Skeletal muscle satellite cell (primary cell): ENCODE data around the gene MRPL27. TPM values are rescaled to one million over a fixed set of nuclear protein-coding genes. Genes with fewer than 3 reads are reported as not detected.
"Not testable (repeated sequence)": the region's sequence is repeated elsewhere in the genome, so short reads cannot be mapped to it uniquely, and the experiment has no call there.

Experiments
- H3K27me3 ChIP-seq: 2 replicates; pipeline ENCODE4 v1.7.0; 2013; ENCODE audit warnings: low read length; ENCODE audit not compliant: control insufficient read depth, insufficient read depth
- H3K36me3 ChIP-seq: 2 replicates; pipeline ENCODE4 v1.7.0; 2013; ENCODE audit warnings: mild to moderate bottlenecking, control low read depth, low read length; ENCODE audit not compliant: insufficient read depth
- H3K4me1 ChIP-seq: 2 replicates; pipeline ENCODE4 v1.7.0; 2013; ENCODE audit warnings: low read length; ENCODE audit not compliant: control insufficient read depth, insufficient read depth
- H3K4me2 ChIP-seq: 2 replicates; pipeline ENCODE4 v1.7.0; 2013; ENCODE audit warnings: mild to moderate bottlenecking, low read length
- H3K4me3 ChIP-seq: 2 replicates; pipeline ENCODE4 v1.7.0; 2013; ENCODE audit warnings: low read length
- H3K9ac ChIP-seq: 2 replicates; pipeline ENCODE4 v1.7.0; 2013; ENCODE audit warnings: mild to moderate bottlenecking, low read depth, low read length, moderate library complexity
- H3K9me3 ChIP-seq: replicated peaks from 2 replicates; pipeline ENCODE4 v1.7.0; 2013; ENCODE audit warnings: mild to moderate bottlenecking, control low read depth, low read length
- total RNA-seq: library from RNA; depleted of rRNA; stranded (reverse); fragments of >200 nt; gene quantifications from 2 replicates; pipeline ENCODE4 v1.2.3, GENCODE V29; 2012; rRNA removed

The MRPL27 gene
- 69.2 and 81.7 TPM in 2 replicates for total RNA-seq

DNA sequence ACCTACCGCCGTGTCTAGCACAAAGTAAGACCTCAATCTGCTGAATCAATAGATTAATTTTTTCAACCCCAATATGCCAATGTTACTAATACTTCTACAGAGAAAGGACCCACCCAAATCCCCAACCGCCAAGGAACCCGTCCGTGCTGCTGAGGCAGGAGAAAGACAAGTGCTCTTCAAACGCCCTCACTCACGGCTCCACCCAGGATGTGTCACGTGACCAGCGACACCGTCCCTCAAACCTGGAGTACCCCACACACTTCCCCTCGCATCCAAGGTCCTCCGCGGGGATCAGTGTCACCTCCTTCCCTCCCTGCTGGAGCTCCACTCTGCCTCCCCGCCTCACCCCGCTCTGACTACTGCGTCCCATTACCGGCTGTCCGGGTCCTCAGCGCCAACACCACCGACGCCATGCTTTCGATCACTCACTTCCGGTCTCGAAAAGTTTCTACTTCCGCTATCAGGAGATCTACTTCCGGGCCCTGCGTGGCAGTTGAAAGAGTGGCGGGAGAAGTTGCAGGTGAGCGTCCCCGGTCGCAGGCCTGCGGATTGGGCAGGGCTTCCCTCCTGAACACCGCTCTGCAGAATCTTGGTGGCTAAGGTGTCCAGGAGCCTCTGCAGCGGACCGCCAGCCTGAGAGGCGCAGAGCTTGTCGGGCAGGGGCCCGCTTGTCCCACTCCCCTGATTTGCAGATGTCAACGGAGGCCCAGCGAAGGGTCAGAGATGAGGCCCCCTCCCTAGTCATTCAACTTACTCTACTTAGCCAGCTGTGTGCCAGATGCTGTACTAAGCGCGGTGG is at the start of gene MRPL27, which contains the start of gene EME1:
Gene MRPL27, minus strand, starts transcription at position 427 of the 799 bp plus-strand sequence. Its CDS starts 14 bp downstream, at position 413.
Gene EME1, plus strand, starts transcription at position 472 of the 799 bp plus-strand sequence. CDS start 1,980 bp downstream, outside the sequence.
- no peaks in the 10 kb centered on the region for H3K27me3 ChIP-seq
- peak within 1 kb of the TSS; percentile 90 for H3K4me2 ChIP-seq
- peak within 1 kb of the TSS; percentile 95 for H3K9ac ChIP-seq
- peaks cover 13% of the 10 kb centered on the region for H3K4me1 ChIP-seq
- peaks cover 26% of the 10 kb centered on the region for H3K36me3 ChIP-seq
- no peaks in the 10 kb centered on the region for H3K9me3 ChIP-seq
- H3K4me3 ChIP-seq = peak within 1 kb of the TSS; percentile 97

DNA sequence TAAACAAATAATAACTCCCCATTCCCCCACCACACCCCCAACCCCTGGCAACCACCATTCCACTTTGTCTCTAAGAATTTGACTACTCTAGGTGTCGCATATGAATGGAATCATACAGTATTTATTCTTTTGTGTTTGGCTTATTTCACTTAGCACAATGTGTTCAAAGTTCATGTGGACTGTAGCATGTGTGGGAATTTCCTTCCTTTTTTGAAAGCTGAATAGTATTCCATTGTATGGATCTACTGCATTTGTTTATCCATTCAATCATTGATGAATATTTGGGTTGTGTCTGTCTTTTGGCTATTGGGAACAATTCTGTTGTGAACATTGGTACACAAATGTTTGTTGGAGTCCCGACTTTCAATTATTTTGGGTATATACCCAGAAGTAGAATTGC is 49.8 kb upstream of the MRPL27 start:
- Histone ChIP-seq H3K36me3 (no peaks in the 10 kb centered on the region), H3K9ac (no peak overlapping the region), H3K4me1 (peaks cover 50% of the 10 kb centered on the region), H3K27me3 (no peaks in the 10 kb centered on the region), H3K4me3 (no peak overlapping the region), H3K9me3 (no peaks in the 10 kb centered on the region), H3K4me2 (no peak overlapping the region)

GRCh38 chr17:50421308-50422051 is 48.5 kb upstream of the MRPL27 start:
- Histone ChIP-seq H3K9me3 (no peaks in the 10 kb centered on the region), H3K4me3 (no peak overlapping the region), H3K4me1 (peaks cover 41% of the 10 kb centered on the region), H3K27me3 (no peaks in the 10 kb centered on the region), H3K36me3 (no peaks in the 10 kb centered on the region), H3K4me2 (peak overlapping the region; percentile 37), H3K9ac (no peak overlapping the region)

GRCh38 chr17:50420419-50421112 is 47.6 kb upstream of the MRPL27 start:
- Histone ChIP-seq H3K9me3 (no peaks in the 10 kb centered on the region), H3K4me2 (peak overlapping the region; percentile 37), H3K4me3 (no peak overlapping the region), H3K36me3 (no peaks in the 10 kb centered on the region), H3K27me3 (no peaks in the 10 kb centered on the region), H3K4me1 (peaks cover 37% of the 10 kb centered on the region), H3K9ac (no peak overlapping the region)

- peaks cover 36% of the 10 kb centered on the region for H3K4me1 ChIP-seq
- not testable (repeated sequence) for H3K4me3 ChIP-seq, H3K36me3 ChIP-seq
Measured at GRCh38 chr17:50419577-50419976, 46.6 kb upstream of the MRPL27 start.

GRCh38 chr17:50414808-50415207 is 41.8 kb upstream of the MRPL27 start:
- no peak overlapping the region for H3K4me3 ChIP-seq
- peaks cover 12% of the 10 kb centered on the region for H3K4me1 ChIP-seq
- no peak overlapping the region for H3K9ac ChIP-seq
- no peak overlapping the region for H3K4me2 ChIP-seq
- no peaks in the 10 kb centered on the region for H3K9me3 ChIP-seq
- no peaks in the 10 kb centered on the region for H3K27me3 ChIP-seq
- H3K36me3 ChIP-seq = no peaks in the 10 kb centered on the region

More at GRCh38 chr17:50419577-50419976, 46.6 kb upstream of the MRPL27 start:
- not testable (repeated sequence) for H3K27me3 ChIP-seq, H3K9ac ChIP-seq, H3K9me3 ChIP-seq, H3K4me2 ChIP-seq

DNA sequence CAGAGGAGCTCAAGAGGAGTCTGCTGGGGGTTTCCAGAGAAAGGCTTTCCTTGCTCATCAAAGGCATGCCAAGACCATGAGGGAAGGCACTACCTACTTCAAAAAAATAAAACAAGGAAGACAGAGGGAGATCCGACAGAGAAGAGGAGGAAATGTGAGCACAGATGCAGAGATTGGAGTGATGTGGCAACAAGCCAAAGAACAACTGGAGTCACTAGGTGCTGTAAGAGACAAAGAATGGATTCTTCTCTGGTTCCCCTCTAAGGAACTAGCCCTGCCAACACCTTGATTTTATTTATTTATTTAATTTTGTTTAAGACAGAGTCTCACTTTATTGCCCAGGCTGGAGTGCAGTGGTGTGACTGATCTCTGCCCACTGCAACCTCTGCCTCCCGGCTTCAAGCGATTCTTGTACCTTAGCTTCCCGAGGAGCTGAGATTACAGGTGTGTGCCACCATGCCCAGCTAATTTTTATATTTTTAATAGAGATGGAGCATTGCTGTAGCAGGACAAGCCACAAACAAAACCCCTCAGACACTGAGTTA is 39.3 kb upstream of the MRPL27 start:
- no peak overlapping the region for H3K4me3 ChIP-seq
- H3K9ac ChIP-seq = no peak overlapping the region
- no peaks in the 10 kb centered on the region for H3K36me3 ChIP-seq
- no peak overlapping the region for H3K4me2 ChIP-seq
- H3K4me1 ChIP-seq = peaks cover 12% of the 10 kb centered on the region
- no peaks in the 10 kb centered on the region for H3K27me3 ChIP-seq
- H3K9me3 ChIP-seq = no peaks in the 10 kb centered on the region

GRCh38 chr17:50407921-50408320 is 34.9 kb upstream of the MRPL27 start:
- no peak overlapping the region for H3K4me2 ChIP-seq
- no peaks in the 10 kb centered on the region for H3K4me1 ChIP-seq
- H3K9me3 ChIP-seq = no peaks in the 10 kb centered on the region
- H3K4me3 ChIP-seq = no peak overlapping the region
- no peak overlapping the region for H3K9ac ChIP-seq
- peaks cover 28% of the 10 kb centered on the region for H3K27me3 ChIP-seq
- H3K36me3 ChIP-seq = no peaks in the 10 kb centered on the region

DNA sequence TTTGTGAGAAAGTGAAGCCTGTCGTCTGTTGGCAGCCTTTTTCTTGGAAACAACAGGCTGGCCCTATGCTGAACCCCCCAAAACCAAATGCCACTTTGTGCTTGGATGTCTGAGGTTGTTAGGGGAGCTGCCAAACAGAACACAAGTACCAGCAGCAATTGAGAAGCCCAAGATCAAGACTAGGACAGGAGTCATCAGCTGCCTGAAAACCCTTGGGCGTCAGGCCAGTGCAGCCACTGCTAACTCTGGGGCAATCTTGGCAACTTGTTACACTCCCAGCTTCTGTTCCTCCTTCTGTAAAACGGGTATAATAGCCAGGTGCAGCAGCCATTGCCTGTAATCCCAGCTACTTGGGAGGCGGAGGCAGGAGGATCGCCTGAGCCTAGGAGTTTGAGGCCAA is 33.6 kb upstream of the MRPL27 start:
- Histone ChIP-seq H3K36me3 (no peaks in the 10 kb centered on the region), H3K9ac (no peak overlapping the region), H3K27me3 (peaks cover 33% of the 10 kb centered on the region), H3K9me3 (no peaks in the 10 kb centered on the region), H3K4me2 (no peak overlapping the region), H3K4me3 (no peak overlapping the region), H3K4me1 (no peaks in the 10 kb centered on the region)

DNA sequence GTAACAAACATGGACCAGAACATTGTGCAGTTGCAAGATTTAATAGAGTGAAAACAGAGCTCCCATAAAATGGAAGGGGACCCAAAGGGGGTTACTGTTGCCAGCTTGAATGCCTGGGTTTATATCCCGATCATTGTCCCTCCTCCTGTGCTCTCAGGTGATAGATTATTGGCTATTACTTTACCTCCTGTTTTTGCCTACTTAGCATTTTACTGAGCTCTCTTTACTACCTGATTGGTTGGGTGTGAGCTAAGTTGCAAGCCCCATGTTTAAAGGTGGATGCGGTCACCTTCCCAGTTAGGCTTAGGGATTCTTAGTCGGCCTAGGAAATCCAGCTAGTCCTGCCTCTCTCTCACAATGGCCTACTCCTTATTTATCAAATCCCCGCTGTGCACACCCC is 32.4 kb upstream of the MRPL27 start:
- not testable (repeated sequence) for H3K4me3 ChIP-seq, H3K9me3 ChIP-seq, H3K36me3 ChIP-seq, H3K4me2 ChIP-seq, H3K9ac ChIP-seq, H3K4me1 ChIP-seq
- H3K27me3 ChIP-seq = peaks cover 33% of the 10 kb centered on the region

DNA sequence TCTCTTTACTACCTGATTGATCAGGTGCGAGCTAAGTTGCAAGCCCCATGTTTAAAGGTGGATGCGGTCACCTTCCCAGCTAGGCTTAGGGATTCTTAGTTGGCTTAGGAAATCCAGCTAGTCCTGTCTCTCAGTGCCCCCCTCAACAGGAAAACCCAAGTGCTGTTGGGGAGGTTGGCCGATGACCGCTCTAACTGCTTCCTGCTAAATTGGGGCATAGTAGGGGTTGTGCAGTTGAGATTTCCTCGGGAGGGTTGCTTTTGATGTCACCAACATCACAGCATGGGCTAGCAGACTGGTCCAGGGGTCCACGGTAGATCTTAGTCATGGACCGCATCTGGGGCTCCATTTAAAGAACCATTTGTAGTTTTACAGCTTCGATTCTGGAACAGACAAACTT is 26.6 kb upstream of the MRPL27 start:
- not testable (repeated sequence) for H3K9ac ChIP-seq, H3K4me2 ChIP-seq, H3K27me3 ChIP-seq, H3K9me3 ChIP-seq, H3K4me3 ChIP-seq
- peaks cover 14% of the 10 kb centered on the region for H3K36me3 ChIP-seq
- H3K4me1 ChIP-seq = peaks cover 18% of the 10 kb centered on the region
